Activated CD4-positive, alpha-beta T cell treated with anti-CD3 and anti-CD28 coated beads for 1 hour (primary cell): Measurements from ENCODE around the gene TMEM254.
"Not testable (repeated sequence)": the region's sequence is repeated elsewhere in the genome, so short reads cannot be mapped to it uniquely, and the experiment has no call there.

Experiments
- DNase-seq: peaks from one replicate; pipeline ENCODE4 v3.0.0-alpha.2; 2020

Gene TMEM254

DNA sequence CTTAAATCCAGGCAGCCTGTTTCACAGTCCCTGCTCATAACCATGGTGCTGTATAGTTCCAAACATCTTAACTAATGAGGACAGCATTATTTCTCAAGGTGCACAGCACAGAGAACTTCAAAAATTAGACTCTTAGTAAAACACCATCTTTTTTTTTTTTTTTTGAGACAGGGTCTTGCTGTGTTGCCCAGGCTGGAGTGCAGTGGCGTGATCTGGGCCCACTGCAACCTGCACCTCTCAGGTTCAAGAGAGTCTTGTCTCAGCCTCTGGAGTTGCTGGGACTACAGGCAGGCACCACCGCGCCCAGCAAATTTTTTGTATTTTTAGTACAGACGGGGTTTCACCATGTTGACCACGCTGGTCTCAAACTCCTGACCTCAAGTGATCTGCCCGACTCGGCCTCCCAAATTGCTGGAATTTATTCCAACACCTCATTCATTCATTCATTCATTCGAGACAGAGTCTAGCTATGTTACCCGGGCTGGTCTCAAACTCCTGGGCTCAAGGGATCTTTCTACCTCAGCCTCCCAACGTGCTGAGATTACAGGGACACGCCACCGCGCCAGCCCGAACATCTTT is 507 bp upstream of the TMEM254 start:
- DNase-seq = no peak

DNA sequence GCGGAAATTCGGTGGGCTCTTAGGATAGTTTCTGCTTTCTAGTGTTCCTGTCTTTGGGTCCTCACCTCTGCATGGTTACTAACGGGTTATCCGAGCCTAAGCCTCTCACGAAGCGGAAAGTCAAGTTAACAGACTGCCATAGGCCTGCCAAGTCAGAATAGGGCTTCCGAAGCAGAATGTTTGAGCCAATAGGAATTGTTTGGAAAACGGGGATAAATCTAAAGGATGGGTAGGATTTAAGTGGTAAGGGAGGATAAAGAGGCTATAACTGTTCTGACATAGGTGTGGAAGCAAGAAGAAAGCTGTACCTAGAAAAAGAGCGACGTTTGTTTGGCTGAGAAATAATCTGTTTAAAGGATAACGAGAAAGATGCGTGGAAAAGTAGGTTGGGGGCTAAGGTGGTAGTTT is 851 bp downstream of the TMEM254 start:
- no peak for DNase-seq

DNA sequence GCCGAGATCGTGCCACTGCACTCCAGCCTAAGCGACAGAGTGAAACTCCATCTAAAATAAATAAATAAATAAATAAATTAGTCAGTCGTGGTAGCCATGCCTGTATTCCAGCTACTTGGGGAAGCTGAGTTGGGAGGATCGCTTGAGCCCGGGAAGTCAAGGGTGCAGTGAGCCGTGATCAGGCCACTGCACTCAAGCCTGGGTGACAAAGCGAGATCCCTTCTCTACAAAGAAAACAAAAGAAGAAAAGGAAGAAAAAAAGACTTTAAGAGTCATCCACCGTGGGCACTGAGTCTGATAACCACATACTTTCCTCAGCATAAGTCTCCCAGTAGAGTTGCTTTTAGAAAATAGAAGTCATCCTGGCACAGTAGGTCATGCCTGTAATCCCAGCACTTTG is 2.6 kb downstream of the TMEM254 start:
- DNase-seq = no peak

DNA sequence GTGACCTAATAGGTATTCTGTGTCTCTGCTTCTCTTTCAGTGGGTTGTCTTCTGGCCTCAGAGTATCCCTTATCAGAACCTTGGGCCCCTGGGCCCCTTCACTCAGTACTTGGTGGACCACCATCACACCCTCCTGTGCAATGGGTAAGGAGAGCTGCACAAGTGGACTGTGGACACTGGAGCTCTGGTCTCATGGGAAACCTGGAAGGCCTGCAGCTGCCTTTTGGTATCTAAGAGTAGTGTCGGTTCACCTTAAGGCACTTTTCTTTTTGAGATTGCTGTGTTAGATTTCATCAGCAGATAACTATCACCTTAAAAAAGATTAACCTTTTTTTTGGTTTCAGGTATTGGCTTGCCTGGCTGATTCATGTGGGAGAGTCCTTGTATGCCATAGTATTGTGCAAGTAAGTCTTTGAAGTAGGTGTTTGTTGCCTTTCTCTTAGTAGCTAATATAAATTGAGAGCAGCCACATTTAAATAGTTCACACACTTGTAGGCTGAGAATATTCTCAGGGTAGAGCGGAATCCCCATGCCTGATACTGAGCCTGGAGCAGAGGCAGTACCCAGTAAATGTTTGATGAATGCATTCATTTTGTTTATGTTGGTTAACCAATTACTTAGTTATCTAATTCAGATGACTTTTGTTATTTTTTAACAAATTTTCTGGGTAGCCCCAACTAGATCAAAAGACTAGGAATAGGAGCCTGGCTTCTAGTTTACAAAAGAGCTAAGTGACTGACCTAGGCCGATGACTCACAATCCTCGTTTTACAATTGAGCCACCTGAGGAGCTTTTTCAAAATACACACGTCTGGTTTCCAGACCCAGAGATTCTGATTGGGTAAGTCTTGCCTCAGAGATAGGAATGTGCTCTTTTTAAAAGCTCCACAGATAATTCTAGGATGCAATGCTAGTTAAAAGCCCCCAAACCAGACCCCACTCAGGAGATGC is 3.6 kb downstream of the TMEM254 start:
- DNase-seq = no peak

DNA sequence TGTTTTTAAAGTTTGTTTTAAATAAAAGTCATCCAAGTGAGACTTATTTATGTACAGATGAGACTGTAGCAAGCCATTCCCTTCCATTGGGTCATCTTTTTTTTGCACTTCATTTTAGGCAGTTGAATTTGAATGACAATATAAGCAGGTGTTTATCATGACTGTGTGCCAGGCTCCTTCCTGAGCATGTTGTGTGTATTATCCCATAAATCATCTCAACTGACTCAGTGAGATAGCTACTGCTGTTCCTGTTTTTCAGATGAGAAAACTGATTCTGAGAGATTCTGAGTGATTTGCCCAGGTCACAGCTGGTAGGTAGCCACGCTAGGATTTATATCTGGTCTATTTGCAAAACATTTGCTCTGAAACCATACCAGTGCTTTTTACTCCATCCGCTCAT is 11.7 kb downstream of the TMEM254 start:
- no peak for DNase-seq

DNA sequence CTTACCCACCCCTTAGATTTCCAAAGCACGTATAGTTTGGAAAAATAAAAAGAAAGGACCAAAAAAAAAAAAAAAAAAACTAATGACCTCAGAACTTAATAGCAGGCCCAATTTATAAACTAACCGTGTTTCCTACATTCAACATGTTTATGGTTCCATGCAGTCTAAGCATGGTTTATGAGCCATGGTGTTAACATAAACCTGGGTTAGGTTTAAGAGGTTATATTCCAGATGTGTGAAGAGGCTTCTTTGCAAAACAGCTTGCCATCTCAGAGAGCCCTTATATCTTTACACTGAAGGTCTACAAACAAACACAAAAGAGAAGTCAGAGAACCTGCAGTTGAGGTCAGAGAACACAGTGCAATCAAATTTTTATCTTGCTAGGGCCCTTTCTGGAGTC is 15.8 kb downstream of the TMEM254 start:
- no peak for DNase-seq

DNA sequence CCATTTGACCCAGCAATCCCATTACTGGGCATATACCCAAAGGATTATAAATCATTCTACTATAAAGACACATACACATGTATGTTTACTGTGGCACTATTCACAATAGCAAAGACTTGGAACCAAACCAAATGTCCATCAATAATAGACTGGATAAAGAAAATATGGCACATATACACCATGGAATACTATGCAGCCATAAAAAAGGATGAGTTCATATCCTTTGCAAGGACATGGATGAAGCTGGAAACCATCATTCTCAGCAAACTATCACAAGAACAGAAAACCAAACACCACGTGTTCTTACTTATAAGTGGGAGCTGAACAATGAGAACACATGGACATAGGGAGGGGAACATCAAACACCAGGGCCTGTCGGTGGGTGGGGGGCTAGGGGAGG is 19.8 kb downstream of the TMEM254 start:
- not testable (repeated sequence) for DNase-seq

DNA sequence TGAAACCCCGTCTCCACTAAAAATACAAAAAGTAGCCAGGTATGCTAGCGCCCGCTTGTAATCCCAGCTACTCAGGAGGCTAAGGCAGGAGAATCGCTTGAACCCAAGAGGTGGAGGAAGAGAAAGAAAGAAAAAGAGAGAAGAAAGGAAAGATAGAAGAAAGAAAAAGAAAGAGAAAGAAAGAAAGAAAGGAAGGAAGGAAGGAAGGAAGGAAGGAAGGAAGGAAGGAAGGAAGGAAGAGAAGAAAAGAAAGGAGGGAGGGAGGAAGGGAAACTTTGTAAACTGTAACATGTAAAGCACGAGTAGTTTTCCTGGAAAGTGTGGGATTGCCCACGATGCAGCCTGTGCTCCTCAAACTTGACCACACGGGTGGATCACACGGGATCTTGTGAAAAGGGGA is 20.8 kb downstream of the TMEM254 start:
- DNase-seq = not testable (repeated sequence)

DNA sequence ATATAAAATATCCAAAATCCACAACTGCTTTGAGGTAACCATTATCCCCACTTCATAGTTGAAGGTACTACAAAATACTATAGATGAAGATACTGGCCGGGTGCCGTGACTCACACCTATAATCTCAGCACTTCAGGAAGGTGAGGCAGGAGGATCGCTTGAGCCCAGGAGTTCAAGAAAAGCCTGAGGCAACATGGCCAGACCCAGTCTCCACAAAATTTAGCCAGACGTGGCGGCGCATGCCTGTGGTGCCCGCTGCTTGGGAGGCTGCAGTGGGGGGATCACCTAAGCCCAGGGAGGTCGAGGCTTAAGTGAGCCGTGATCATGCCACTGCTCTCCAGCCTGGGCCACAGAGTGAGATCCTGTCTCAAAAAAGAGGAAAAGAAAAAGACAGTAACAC is 21.7 kb downstream of the TMEM254 start:
- DNase-seq = no peak

DNA sequence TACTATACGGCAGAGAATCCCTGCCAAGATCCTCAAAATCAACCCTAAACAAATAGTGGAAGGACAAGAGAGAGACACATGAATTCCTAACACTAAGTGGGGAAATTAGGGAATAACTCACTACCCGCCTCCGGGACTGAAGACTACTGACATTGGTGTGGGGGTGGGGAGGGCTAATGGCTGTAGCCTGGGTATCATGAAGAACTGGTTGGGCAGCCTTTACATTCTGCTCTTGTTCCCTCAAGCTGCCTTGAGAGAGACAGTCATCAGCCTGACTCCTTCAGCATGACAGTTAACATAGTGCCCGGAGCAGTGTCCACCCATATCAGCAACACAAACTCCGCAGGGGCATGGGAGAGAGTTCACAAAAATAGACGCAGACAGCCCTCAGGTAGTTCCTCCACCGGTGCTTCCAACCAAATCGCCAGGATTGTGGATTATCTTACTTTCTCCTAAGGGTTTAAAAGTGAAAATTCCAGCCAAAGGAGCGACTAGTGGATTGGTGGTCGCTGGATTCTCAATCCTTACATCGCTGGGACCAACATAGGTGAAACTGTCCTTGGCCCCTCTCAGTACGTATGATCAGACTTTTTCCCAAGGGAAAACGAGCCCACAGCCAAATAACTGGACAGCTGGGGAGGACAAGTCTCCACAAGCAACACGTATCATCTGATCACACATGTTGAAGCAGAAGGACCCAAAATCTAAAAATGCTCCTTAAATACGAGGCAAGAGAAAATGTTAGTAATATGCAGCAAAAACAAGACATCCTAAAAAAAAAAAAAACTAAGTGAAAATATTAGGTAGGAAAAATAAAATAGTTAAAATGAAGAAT is 22.6 kb downstream of the TMEM254 start:
- no peak for DNase-seq

DNA sequence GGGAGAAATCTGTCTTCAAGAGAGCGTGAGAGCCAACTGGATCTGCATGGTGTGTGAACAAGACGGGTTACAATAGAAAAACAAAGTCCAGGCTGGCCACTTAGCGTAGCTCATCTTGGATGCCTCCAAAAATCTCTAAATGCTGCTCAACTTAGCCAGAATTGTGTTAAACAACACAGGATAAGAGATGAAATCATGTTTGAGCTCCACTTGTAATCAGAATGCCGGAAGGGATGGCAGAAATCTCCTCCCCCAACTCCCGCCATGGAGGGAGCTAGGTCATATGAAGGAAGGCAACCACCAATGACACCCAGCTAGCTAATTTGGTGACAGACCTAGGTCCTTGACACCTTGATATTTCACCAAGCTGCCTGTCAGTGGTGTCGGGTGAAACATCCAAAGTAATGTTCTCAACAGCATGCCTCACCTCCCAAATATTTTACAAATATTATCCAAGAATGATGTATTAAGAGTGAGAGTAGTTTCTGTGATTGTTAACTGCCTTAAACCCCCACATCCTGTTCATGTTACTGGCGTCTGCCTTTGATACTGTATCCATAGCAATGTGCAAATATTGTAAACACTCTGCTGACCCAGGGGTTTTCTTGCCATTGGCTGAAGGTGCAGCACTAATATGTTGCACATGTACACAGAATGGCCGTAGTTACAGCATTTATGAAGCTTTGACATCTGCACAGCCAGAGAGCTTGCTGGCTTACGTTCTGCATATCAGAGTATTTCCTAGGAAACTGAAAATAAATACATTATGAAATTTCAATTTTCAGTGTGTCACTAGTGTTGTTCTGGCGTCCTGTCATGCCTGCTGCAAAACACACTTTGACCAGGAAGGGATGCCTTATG is 25.8 kb downstream of the TMEM254 start:
- no peak for DNase-seq

DNA sequence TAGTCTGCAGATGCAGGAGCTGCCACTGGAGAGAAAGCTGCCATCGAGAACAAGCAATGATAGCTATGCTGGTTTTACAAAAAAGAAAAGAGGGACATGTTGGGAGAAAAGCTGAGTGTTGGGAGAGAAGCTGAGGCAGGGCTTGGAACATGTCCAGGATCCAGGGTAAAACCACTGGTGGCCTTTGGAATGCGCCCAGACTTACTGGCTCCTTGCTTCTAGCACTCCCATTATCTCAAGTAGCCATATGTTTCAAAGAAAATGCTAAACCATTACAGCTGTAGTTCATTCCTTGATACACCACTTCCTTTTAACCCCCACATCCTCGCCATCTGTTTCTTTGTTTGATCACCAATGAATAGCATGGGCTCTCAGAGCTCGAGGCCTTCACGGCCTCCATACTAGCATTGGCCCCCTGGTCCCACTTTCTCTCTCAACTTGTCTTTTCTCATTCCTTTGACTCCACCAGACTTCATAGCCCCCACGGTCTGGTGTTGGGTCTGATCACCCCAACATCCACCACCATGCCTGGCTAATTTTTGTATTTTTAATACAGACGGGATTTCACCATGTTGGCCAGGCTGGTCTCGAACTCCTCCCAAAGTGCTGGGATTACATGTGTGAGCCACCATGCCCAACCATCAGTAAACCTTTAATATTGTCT is 30.2 kb downstream of the TMEM254 start:
- no peak for DNase-seq

DNA sequence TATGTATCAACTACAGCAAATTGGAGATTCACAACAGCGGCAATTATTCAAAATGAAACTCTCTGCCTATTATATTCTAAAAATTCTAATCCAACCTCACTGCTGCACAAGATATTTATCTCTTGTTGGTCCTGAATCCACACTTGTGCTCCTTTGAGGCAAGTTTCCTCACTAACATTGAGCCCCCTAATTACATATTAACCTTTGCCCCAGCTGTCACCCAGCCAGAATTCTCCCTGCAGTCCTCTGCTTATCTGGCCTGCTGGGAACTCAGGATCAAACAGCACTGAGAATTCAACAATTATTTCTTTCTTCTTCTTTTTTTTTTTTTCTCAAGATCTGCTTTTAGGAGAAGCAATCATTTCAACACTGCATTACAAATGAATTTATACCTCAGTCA is 32.5 kb downstream of the TMEM254 start:
- no peak for DNase-seq

DNA sequence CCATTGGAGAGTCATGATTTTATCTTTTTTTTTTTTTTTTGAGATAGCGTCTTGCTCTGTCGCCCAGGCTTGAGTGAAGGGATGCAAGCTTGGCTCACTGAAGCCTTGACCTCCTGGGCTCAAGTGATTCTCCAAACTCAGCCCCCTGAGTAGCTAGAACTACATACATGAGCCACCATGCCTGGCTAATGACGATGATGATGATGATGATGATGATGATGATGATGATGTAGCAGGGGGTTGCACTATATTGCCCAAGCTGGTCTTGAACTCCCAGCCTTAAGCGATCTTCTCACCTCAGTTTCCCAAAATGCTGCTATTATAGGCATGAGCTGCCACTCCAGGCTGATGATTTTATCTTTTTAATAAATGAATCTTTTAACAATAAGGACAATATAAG is 40.2 kb downstream of the TMEM254 start:
- DNase-seq = no peak

DNA sequence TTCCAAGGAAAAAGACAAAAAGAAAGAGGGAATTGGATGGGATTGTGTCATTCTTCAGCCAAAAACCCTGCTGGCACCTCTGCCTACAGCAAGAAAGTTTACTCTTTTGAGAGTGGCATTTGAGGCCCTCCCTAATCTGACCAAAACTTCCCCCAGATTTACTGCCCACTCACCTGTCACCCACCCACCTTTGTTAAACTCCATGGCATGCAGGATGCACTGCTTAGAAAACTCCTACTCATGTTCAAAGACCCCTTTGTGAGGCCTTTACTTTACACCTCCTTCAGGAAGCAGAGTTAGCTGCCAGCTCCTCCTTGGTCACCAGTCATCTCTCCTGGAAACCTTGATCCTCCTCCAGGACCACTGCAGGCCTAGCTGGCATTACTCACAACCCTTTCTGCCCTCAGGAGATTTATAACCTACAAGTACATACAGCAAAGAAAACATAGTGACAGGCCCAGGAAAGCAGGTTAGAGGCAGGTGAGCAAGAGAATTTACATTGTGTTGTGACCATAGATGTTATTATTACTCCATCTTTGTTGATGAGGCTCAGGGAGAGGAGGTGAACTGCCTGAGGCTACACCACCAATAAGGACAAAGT is 43.7 kb downstream of the TMEM254 start:
- no peak for DNase-seq

DNA sequence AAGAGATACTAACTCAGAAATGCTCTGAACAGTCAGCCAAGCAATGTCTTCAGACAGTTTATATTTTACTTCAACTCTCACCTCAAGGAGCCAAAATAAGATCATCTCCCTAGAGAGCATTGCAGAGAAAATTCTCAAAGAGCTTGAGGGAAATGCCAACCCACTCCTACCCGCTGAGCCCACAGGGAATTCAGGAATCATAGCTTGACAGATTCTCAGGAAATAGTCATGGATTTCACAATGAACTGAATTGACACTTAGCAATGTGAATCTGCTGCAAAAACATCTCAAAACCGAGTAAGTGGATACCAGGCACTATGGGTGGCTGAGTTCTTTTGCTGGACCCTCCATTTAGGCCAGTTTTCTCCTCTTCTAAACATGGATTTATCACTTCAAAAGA is 44.3 kb downstream of the TMEM254 start:
- no peak for DNase-seq

DNA sequence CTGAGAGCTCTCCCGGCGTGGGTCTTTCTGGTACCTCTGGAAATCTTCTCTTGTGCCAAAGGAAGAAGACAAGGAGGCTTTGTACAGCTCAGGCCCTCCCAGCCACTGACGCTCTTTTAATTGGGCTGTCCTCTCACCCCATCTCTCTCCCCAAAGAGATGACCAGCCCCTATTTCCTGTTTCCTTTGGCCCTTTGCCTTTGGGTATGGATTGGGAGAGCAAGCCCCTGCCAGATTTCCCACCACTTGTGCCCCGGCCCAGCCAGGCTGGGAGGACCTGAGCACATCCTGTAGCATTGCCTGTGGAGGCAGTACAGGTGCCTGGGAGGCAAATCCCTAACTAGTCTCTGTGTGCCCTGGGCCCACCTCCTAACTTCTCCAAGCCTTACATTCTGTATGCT is 48.4 kb downstream of the TMEM254 start:
- DNase-seq = no peak

DNA sequence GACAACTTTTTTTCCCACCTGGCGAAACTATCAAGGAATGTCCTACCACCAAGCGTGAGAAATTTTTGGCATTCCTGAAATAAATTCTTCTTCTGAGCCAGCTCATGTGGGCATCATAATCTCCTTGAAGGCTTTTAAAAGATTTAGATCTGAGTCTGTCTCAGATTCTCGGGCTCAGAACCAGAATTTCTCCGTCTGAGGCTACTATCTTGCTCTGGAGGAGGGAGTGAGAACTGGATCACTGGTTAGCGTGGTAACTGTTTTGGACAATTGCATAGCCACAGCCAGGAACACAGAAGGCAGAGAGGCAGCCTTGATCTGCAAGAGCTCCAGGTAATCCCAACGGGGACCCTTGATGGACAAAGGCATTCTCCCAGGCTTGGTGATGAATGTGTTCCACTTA is 53.0 kb downstream of the TMEM254 start:
- DNase-seq = no peak

DNA sequence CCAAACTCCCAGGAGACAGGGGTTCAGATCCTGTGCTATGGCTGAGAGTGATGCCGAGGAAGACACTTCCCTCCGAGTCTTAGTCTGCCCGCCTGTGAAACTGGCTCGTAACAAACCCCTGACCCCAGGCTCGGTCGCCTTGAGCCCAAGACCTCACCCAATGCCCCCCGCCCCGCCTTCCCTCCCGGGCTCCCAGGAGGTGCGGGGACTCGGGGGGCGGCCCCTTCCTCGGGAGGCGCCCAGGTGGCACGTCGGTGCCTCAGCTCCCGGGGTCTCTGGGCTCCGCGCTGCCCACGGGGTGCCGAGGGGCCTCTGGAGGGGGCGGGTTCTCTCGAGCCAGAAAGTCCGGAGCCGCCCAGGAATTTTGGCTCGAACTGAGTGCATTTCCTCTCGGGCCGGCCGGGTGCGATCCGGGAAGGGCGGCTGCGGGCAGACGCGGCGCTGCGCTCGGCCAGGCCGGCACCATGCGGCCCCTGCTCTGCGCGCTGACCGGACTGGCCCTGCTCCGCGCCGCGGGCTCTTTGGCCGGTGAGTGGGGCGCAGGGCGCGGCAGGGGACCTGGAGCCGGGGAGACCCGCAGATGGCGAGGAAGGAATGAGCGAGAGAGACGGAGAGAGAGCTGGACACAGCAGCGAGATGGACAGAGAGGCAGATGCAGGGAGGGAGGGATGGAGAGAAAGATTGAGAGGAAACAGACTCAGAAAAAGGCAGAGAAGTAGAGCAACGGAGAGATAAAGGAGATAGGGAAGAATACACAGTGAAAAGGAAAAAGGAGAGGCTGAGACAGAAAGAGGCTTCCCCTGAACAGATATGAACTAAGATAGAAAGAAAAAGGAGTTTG is 54.1 kb downstream of the TMEM254 start, which contains the start of gene PLAC9:
Gene PLAC9 (plus strand): TSS at position 432 of the 841 bp plus-strand sequence. CDS start 33 bp downstream, at position 465.
- no peak for DNase-seq

DNA sequence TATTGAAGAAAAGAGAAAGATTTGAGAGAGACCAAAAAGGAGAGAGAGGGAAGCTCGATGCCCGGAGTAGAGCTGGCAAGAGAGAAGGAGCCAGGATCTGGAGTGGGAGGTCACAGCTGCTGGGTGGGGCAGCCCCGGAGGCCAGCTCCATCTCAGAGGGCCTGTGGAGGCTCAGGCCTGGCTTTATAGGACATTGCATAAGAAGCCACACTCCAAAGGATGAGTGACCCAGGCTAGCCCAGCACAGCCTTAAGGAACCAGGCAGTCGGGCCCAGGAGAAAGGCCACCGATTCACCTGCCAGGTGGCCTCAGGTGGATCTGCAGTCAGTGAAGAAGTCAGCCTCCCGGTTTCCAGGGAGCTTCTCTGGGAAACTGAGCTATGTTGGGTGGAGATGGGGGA is 54.7 kb downstream of the TMEM254 start:
- DNase-seq = no peak

DNA sequence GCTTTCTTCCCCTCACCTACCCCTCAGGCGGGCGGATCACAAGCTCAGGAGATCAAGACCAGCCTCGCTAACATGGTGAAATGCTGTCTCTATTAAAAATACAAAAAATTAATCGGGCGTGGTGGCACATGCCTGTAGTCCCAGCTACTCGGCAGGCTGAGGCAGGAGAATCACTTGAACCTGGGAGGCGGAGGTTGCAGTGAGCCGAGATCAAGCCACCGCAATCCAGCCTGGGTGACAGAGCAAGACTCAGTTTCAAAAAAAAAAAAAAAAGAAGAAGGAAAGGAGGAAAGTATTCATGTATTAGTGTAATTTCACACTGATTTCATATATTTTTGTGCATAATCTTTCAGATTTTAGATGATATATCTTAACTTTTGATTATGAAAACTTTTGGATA is 55.2 kb downstream of the TMEM254 start:
- DNase-seq = not testable (repeated sequence)
